ENCODE measurements around the gene BIN1.

GRCh38 chr2:127137741-127138140 lies 30.8 kb upstream of the BIN1 start:
- TF ChIP-seq, protein P1, sequence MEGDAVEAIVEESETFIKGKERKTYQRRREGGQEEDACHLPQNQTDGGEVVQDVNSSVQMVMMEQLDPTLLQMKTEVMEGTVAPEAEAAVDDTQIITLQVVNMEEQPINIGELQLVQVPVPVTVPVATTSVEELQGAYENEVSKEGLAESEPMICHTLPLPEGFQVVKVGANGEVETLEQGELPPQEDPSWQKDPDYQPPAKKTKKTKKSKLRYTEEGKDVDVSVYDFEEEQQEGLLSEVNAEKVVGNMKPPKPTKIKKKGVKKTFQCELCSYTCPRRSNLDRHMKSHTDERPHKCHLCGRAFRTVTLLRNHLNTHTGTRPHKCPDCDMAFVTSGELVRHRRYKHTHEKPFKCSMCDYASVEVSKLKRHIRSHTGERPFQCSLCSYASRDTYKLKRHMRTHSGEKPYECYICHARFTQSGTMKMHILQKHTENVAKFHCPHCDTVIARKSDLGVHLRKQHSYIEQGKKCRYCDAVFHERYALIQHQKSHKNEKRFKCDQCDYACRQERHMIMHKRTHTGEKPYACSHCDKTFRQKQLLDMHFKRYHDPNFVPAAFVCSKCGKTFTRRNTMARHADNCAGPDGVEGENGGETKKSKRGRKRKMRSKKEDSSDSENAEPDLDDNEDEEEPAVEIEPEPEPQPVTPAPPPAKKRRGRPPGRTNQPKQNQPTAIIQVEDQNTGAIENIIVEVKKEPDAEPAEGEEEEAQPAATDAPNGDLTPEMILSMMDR (IDR thresholded peaks at IDR 0.05), result no peak
- TF ChIP-seq EZH2 (IDR thresholded peaks at IDR 0.05), result no peak

All from neural progenitor cell (in vitro differentiated cells).